ENCODE data around the gene AKAP1. TPM values are rescaled to one million over a fixed set of nuclear protein-coding genes. Genes with fewer than 3 reads are reported as not detected.

AKAP1 gene
- total RNA-seq, 2 donors from 2014 or later, result 61.7 to 124 TPM

DNA sequence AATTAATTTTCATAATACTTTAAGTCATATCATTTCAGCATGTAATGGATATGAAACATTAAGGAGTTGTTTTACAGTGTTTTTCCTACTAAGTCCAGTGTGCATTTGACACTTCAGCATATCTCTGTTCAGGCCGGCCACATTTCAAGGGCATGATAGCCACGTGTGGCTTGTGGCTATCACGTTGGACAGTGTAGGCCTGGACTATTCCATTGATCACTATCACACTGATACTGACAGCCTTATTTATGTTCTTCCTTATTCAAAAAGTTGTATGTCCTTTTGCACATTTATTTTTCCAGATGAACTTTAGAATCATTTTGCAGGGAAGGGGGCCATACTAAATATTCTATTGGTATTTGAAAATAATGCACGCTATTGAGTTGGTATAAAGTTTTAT lies 39.0 kb downstream of the AKAP1 start:
- DNase-seq (ENCODE audit: low spot score), result no peak
- intact Hi-C loops (cut with DNase I), result loop anchor here (10.0 kb wide), 2 partner anchors 711 to 881 kb away; partner anchors contain the start of gene SRSF1
- no peak overlapping the region for H3K4me3 ChIP-seq
- TF ChIP-seq POLR2AphosphoS5 (IDR thresholded peaks at IDR 0.05), result no peak
- TF ChIP-seq, protein P1, sequence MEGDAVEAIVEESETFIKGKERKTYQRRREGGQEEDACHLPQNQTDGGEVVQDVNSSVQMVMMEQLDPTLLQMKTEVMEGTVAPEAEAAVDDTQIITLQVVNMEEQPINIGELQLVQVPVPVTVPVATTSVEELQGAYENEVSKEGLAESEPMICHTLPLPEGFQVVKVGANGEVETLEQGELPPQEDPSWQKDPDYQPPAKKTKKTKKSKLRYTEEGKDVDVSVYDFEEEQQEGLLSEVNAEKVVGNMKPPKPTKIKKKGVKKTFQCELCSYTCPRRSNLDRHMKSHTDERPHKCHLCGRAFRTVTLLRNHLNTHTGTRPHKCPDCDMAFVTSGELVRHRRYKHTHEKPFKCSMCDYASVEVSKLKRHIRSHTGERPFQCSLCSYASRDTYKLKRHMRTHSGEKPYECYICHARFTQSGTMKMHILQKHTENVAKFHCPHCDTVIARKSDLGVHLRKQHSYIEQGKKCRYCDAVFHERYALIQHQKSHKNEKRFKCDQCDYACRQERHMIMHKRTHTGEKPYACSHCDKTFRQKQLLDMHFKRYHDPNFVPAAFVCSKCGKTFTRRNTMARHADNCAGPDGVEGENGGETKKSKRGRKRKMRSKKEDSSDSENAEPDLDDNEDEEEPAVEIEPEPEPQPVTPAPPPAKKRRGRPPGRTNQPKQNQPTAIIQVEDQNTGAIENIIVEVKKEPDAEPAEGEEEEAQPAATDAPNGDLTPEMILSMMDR (IDR thresholded peaks at IDR 0.05), result no peak
- no peak for TF ChIP-seq POLR2A (IDR thresholded peaks at IDR 0.05)
- H3K36me3 ChIP-seq, result no peaks in the 10 kb centered on the region
- no peaks in the 10 kb centered on the region for H3K9me3 ChIP-seq
- no peaks in the 10 kb centered on the region for H3K27me3 ChIP-seq (replicated peaks; ENCODE audit: insufficient read depth)
- no peaks in the 10 kb centered on the region for H3K4me1 ChIP-seq (replicated peaks)
- H3K27ac ChIP-seq, result no peak overlapping the region
- 85% methylated on average over 4 of the region's 4 CpGs for WGBS

DNA sequence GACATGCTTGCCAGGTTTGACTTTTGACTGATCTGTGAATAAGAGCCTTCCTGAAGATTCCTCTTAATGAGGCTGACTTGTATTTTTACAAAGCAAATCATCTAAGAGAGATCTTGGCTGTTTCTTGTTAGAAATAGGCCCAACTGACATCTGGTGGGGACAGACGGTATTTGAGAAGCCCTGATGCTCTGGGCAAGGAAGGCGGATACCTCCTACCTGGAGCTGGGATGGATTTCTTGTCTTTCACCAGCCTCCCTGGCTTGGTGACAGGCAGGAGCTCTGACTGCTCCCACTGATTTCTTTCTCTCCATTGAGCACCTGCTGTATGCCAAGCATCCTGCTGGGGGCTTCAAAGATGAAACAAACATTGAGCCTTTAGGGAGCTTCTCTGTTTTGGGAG lies 40.4 kb downstream of the AKAP1 start:
- TF ChIP-seq POLR2AphosphoS5 (IDR thresholded peaks at IDR 0.05) (no peak), POLR2A (IDR thresholded peaks at IDR 0.05) (no peak)
- TF ChIP-seq, protein P1 (IDR thresholded peaks at IDR 0.05), result no peak
- no peak overlapping the region for H3K27ac ChIP-seq
- H3K27me3 ChIP-seq (replicated peaks; ENCODE audit: insufficient read depth), result no peaks in the 10 kb centered on the region
- no peaks in the 10 kb centered on the region for H3K36me3 ChIP-seq
- DNase-seq (ENCODE audit: low spot score), result no peak
- H3K9me3 ChIP-seq, result no peaks in the 10 kb centered on the region
- intact Hi-C loops (cut with DNase I), result loop anchor here (5.0 to 10.0 kb wide), 3 partner anchors 622 to 879 kb away; partner anchors contain the start of genes CCDC182 and SRSF1
- H3K4me3 ChIP-seq, result no peak overlapping the region
- no peaks in the 10 kb centered on the region for H3K4me1 ChIP-seq (replicated peaks)
- WGBS, result 95% methylated on average over 2 of the region's 2 CpGs

DNA sequence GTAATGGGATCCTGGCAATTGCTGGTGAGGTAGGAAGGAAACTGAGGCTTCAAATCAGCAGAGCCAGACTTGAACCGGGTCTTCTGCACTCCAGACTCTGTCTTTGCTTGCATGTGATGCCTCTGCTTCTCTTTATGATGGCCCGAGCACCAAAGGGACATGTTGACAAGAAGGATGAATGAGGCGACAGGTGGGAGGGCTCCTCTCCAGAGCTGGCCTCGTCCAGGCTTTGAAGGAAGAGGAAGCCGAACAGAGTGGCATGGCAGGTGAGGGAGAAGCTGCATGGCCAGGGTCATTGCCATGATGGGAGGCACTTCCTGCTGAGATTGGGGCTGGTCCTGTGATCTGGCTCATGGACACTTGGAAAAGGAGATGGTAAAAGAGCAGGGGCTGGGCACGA lies 40.8 kb downstream of the AKAP1 start:
- TF ChIP-seq POLR2A (IDR thresholded peaks at IDR 0.05), result no peak
- TF ChIP-seq, protein P1 (IDR thresholded peaks at IDR 0.05), result no peak
- no peak for TF ChIP-seq POLR2AphosphoS5 (IDR thresholded peaks at IDR 0.05)
- no peak for DNase-seq (ENCODE audit: low spot score)

DNA sequence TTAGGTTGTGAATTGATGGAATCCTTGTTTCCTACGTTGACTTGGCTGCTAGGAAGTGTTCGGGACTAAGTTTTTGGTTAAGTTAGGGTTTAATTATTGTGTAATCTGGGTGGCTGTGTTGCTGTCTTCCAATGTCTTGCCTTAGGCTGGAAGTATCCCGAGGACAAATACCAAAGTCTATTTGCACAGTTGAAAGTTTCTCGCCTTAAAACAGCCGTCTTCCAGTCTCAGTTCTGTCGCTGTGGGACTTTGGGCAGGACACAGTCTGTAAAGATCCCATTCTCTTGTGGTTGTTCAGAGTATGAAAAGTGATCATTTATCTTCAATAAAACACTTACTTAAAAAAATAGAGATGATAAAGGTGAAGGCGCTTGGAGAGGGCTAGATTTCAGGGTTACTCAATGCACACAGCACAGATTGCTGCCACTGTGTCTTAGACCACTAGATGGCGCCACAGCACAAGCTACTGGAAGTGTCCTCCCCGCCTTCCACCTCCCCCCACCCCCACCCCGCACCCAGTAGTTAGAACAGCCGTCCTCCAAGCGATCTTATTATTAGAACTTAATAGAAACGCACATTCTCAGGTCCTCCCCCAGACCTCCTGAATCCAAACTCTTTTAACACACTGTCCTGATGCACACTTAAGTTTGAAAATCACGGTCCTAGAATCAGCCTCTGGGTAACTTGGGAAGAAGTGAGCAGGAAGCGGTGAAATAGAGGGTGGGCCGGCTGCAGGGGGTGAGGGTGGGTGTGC lies 45.8 kb downstream of the AKAP1 start:
- Histone ChIP-seq H3K9me3 (no peaks in the 10 kb centered on the region), H3K27ac (no peak overlapping the region), H3K4me3 (peak overlapping the region in 1 of 2 donors; percentile 12), H3K36me3 (no peaks in the 10 kb centered on the region), H3K27me3 (replicated peaks; ENCODE audit: insufficient read depth) (no peaks in the 10 kb centered on the region), H3K4me1 (replicated peaks) (no peaks in the 10 kb centered on the region)
- intact Hi-C loops (cut with DNase I), result loop anchor here (2.0 kb wide), 1 partner anchor 542 kb away; no protein-coding TSS in a partner anchor
- DNase-seq (ENCODE audit: low spot score), result peak; percentile 87
- WGBS, result 11% methylated on average over 16 of the region's 16 CpGs
- TF ChIP-seq, protein P1 (IDR thresholded peaks at IDR 0.05), result peak; percentile 76 to 97 (median 78)
- no peak for TF ChIP-seq POLR2A (IDR thresholded peaks at IDR 0.05)
- TF ChIP-seq POLR2AphosphoS5 (IDR thresholded peaks at IDR 0.05), result no peak

More for the DNA sequence above, 40.8 kb downstream of the AKAP1 start:
- Histone ChIP-seq H3K4me3 (no peak overlapping the region), H3K9me3 (no peaks in the 10 kb centered on the region), H3K27me3 (replicated peaks; ENCODE audit: insufficient read depth) (no peaks in the 10 kb centered on the region), H3K27ac (no peak overlapping the region), H3K36me3 (no peaks in the 10 kb centered on the region), H3K4me1 (replicated peaks) (no peaks in the 10 kb centered on the region)
- intact Hi-C loops (cut with DNase I), result loop anchor here (5.0 to 10.0 kb wide), 3 partner anchors 621 to 879 kb away; partner anchors contain the start of genes CCDC182 and SRSF1
- 87% methylated on average over 6 of the region's 6 CpGs for WGBS

DNA sequence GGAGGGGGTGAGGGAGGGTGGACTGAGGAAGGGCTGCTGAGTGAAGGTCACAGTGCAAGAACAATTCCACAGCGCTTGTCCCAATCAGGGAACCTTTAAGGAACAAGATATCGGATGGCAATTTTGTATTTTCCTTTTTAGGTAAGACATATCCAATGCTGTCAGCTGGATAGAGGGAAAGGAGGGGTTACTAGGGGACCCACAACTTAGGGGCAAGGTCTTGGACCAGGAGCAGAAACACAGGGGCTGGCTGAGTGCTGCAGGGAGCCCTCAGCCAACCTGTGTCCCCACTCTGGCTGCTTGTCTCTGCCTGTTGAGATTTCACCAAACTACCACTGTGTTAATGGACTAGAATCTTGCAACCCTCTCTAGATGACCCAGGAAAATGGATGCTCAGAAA lies 47.6 kb downstream of the AKAP1 start:
- no peaks in the 10 kb centered on the region for H3K36me3 ChIP-seq
- no peaks in the 10 kb centered on the region for H3K27me3 ChIP-seq (replicated peaks; ENCODE audit: insufficient read depth)
- H3K4me3 ChIP-seq, result no peak overlapping the region
- no peak for DNase-seq (ENCODE audit: low spot score)
- H3K27ac ChIP-seq, result no peak overlapping the region
- WGBS, result 78% methylated on average over 2 of the region's 2 CpGs
- intact Hi-C loops (cut with DNase I), result no loop called here
- TF ChIP-seq POLR2A (IDR thresholded peaks at IDR 0.05), result no peak
- TF ChIP-seq, protein P1 (IDR thresholded peaks at IDR 0.05), result no peak
- TF ChIP-seq POLR2AphosphoS5 (IDR thresholded peaks at IDR 0.05), result no peak
- no peaks in the 10 kb centered on the region for H3K4me1 ChIP-seq (replicated peaks)
- H3K9me3 ChIP-seq, result no peaks in the 10 kb centered on the region

Data from prostate gland (tissue), 2 donors.